H9 (cell line): ENCODE data around the gene THRAP3. TPM values are rescaled to one million over a fixed set of nuclear protein-coding genes. Genes with fewer than 3 reads are reported as not detected.

Source experiments
- DNase-seq: peaks from one replicate; pipeline ENCODE4 v3.0.0-alpha.2; 2017
- H2AFZ ChIP-seq: one replicate; pipeline ENCODE4 v1.6.1; 2013; ENCODE audit warnings: mild to moderate bottlenecking, low read length, control low read depth, moderate library complexity
- H2AK5ac ChIP-seq: 2 replicates; pipeline ENCODE4 v1.6.1; 2013; ENCODE audit warnings: low read length, control low read depth, mixed read lengths; ENCODE audit not compliant: insufficient read length
- H2BK120ac ChIP-seq: one replicate; pipeline ENCODE4 v1.6.1; 2013; ENCODE audit warnings: low read depth, mild to moderate bottlenecking, low read length, control low read depth, inconsistent platforms; ENCODE audit not compliant: poor library complexity, severe bottlenecking
- H2BK12ac ChIP-seq: 2 replicates; pipeline ENCODE4 v1.6.1; 2013; ENCODE audit warnings: low read length, control low read depth, mixed read lengths, low read depth; ENCODE audit not compliant: insufficient read length
- H2BK15ac ChIP-seq: 2 replicates; pipeline ENCODE4 v1.6.1; 2013; ENCODE audit warnings: low read depth, low read length, control low read depth
- H2BK20ac ChIP-seq: one replicate; pipeline ENCODE4 v1.6.1; 2013; ENCODE audit warnings: low read depth, mild to moderate bottlenecking, low read length, control low read depth, inconsistent platforms; ENCODE audit not compliant: poor library complexity, severe bottlenecking
- H2BK5ac ChIP-seq: 2 replicates; pipeline ENCODE4 v1.6.1; 2013; ENCODE audit warnings: low read length, control low read depth, mixed read lengths; ENCODE audit not compliant: insufficient read length
- H3K14ac ChIP-seq: 2 replicates; pipeline ENCODE4 v1.6.1; 2013; ENCODE audit warnings: low read length, control low read depth; ENCODE audit not compliant: insufficient read depth
- H3K18ac ChIP-seq: 2 replicates; pipeline ENCODE4 v1.6.1; 2013; ENCODE audit warnings: low read depth, mild to moderate bottlenecking, mixed read lengths, low read length, control low read depth; ENCODE audit not compliant: insufficient read length
- H3K23ac ChIP-seq: 2 replicates; pipeline ENCODE4 v1.6.1; 2013; ENCODE audit warnings: low read length, control low read depth, mixed read lengths, low read depth; ENCODE audit not compliant: insufficient read length
- H3K23me2 ChIP-seq: 2 replicates; pipeline ENCODE4 v1.6.1; 2013; ENCODE audit warnings: low read depth, mild to moderate bottlenecking, mixed read lengths, low read length, control low read depth; ENCODE audit not compliant: insufficient read length, poor library complexity, severe bottlenecking
- H3K27ac ChIP-seq: 2 replicates; pipeline ENCODE4 v1.5.1; 2013; ENCODE audit warnings: low read length, control low read depth, mixed read lengths, low read depth; ENCODE audit not compliant: insufficient read length
- H3K27me3 ChIP-seq: 2 replicates; pipeline ENCODE4 v1.6.1; 2013; ENCODE audit warnings: low read length, control low read depth, inconsistent platforms; ENCODE audit not compliant: insufficient read depth
- H3K4ac ChIP-seq: 2 replicates; pipeline ENCODE4 v1.6.1; 2013; ENCODE audit warnings: low read depth, mild to moderate bottlenecking, control low read depth, inconsistent platforms, low read length, moderate library complexity
- H3K4me1 ChIP-seq: 2 replicates; pipeline ENCODE4 v1.6.1; 2013; ENCODE audit warnings: low read length, control low read depth, inconsistent platforms; ENCODE audit not compliant: insufficient read depth
- H3K4me2 ChIP-seq: 2 replicates; pipeline ENCODE4 v1.6.1; 2013; ENCODE audit warnings: low read length, control low read depth, mixed read lengths; ENCODE audit not compliant: insufficient read length, insufficient read depth
- H3K56ac ChIP-seq: 2 replicates; pipeline ENCODE4 v1.6.1; 2013; ENCODE audit warnings: low read depth, mild to moderate bottlenecking, mixed read lengths, low read length, control low read depth; ENCODE audit not compliant: insufficient read length
- H3K79me1 ChIP-seq: 2 replicates; pipeline ENCODE4 v1.6.1; 2013; ENCODE audit warnings: low read depth, mild to moderate bottlenecking, moderate library complexity, low read length, control low read depth, inconsistent platforms; ENCODE audit not compliant: insufficient read depth, poor library complexity, severe bottlenecking
- H3K79me2 ChIP-seq: 2 replicates; pipeline ENCODE4 v1.6.1; 2013; ENCODE audit warnings: low read length, control low read depth, inconsistent platforms; ENCODE audit not compliant: insufficient read depth
- H3K9ac ChIP-seq: 2 replicates; pipeline ENCODE4 v1.6.1; 2013; ENCODE audit warnings: low read length, control low read depth, mixed read lengths; ENCODE audit not compliant: insufficient read length; ENCODE audit errors: extremely low read depth
- H3K9me3 ChIP-seq: one replicate; pipeline ENCODE4 v1.6.1; 2013; ENCODE audit warnings: low read depth, low read length, inconsistent platforms; ENCODE audit not compliant: control insufficient read depth
- H3T11ph ChIP-seq: one replicate; pipeline ENCODE4 v1.6.1; 2013; ENCODE audit warnings: mild to moderate bottlenecking, low read length, control low read depth, inconsistent platforms
- H4K20me1 ChIP-seq: one replicate; pipeline ENCODE4 v1.6.1; 2013; ENCODE audit not compliant: control insufficient read depth, insufficient read length, insufficient read depth
- H4K5ac ChIP-seq: 2 replicates; pipeline ENCODE4 v1.6.1; 2013; ENCODE audit warnings: low read depth, mild to moderate bottlenecking, mixed read lengths, low read length, control low read depth; ENCODE audit not compliant: insufficient read length
- H4K8ac ChIP-seq: replicated peaks from 2 replicates; pipeline ENCODE4 v1.6.1; 2013; ENCODE audit warnings: low read length, control low read depth, mixed read lengths, low read depth; ENCODE audit not compliant: insufficient read length
- H4K91ac ChIP-seq: 2 replicates; pipeline ENCODE4 v1.6.1; 2013; ENCODE audit warnings: low read depth, mild to moderate bottlenecking, moderate library complexity, mixed read lengths, low read length, control low read depth; ENCODE audit not compliant: insufficient read length
- H3K27ac Mint-ChIP-seq, 3 experiments: 2 replicates in 2 of 3; 3 replicates in 1 of 3; pipeline ENCODE4 v1.8.0; 2020 to 2021; ENCODE audit warnings: mixed read lengths in 3 of 3, mild to moderate bottlenecking in 1 of 3, moderate library complexity in 1 of 3
- H3K27me3 Mint-ChIP-seq: 2 replicates; pipeline ENCODE4 v1.8.0; 2021; ENCODE audit warnings: low read depth, mild to moderate bottlenecking, moderate library complexity, mixed read lengths
- H3K36me3 Mint-ChIP-seq, 3 experiments: 2 replicates in 2 of 3; 3 replicates in 1 of 3; pipeline ENCODE4 v1.8.0; 2020 to 2021; ENCODE audit warnings: low read depth in 3 of 3, mixed read lengths in 3 of 3; ENCODE audit not compliant: insufficient read depth in 1 of 3
- H3K4me1 Mint-ChIP-seq, 2 experiments: 2 replicates each; pipeline ENCODE4 v1.8.0; 2020; ENCODE audit warnings: mixed read lengths in 2 of 2
- H3K4me3 Mint-ChIP-seq, 2 experiments: 2 replicates in 1 of 2; 3 replicates in 1 of 2; pipeline ENCODE4 v1.8.0; 2020 to 2021; ENCODE audit warnings: mild to moderate bottlenecking in 2 of 2, mixed read lengths in 2 of 2, moderate library complexity in 1 of 2
- H3K9me3 Mint-ChIP-seq, 2 experiments: 2 replicates in 1 of 2; 3 replicates in 1 of 2; pipeline ENCODE4 v1.8.0; 2020; ENCODE audit warnings: mild to moderate bottlenecking in 2 of 2, mixed read lengths in 2 of 2, moderate library complexity in 1 of 2
- WGBS: extraction: QIAGEN DNeasy Blood & Tissue Kit; methylation state at CpG from one replicate; pipeline ENCODE4 v1.1.7; 2013; ENCODE audit warnings: missing lambda C conversion rate, low lambda C conversion rate, mixed read lengths; ENCODE audit not compliant: insufficient read length; ENCODE audit errors: extremely low coverage; 5-methylcytosine and 5-hydroxymethylcytosine counted together
- total RNA-seq: library from RNA; stranded (reverse); gene quantifications from 2 replicates; pipeline ENCODE4 v1.2.1, GENCODE V29; 2021
- TF ChIP-seq, protein P1 (sequence below): fragments of 200-600 bp; sonication (generic); conservative IDR thresholded peaks from 3 replicates; pipeline ENCODE4 v1.8.0; 2021; ENCODE audit warnings: antibody characterized with exemption, mild to moderate bottlenecking

Gene THRAP3
- total RNA-seq, 1 experiment from 2014 or later, result 186 TPM

GRCh38 chr1:36256558-36257374 is 32.5 kb downstream of the THRAP3 start:
- no peak overlapping the region for H2BK20ac ChIP-seq
- H3K9ac ChIP-seq, result no peak overlapping the region
- no peaks in the 10 kb centered on the region for H4K20me1 ChIP-seq
- no peak overlapping the region for H2BK120ac ChIP-seq
- no peak overlapping the region for H3K18ac ChIP-seq
- H2BK12ac ChIP-seq, result no peak overlapping the region
- H3K79me1 ChIP-seq, result peaks cover 7% of the 10 kb centered on the region
- H3K56ac ChIP-seq, result no peak overlapping the region
- H3K4me1 ChIP-seq, result no peaks in the 10 kb centered on the region; the same call in 1 of the 2 replicates
- Mint-ChIP-seq H3K27ac (peak overlapping the region in 2 of 3 experiments; percentile 50 to 59; a peak in 6 of 7 replicates), H3K9me3 (no peaks in the 10 kb centered on the region), H3K4me3 (no peak overlapping the region), H3K4me1 (peaks cover 23 to 25% of the 10 kb centered on the region in 2 experiments), H3K36me3 (peaks cover 11 to 36% (median 26%) of the 10 kb centered on the region in 3 experiments; a peak in 5 of 7 replicates), H3K27me3 (no peaks in the 10 kb centered on the region)
- WGBS, result no CpG with 5 or more reads among the region's 15 CpGs
- no peaks in the 10 kb centered on the region for H3K23me2 ChIP-seq
- peak overlapping the region; percentile 30 for H3K27ac ChIP-seq
- no peak overlapping the region for H3T11ph ChIP-seq
- no peak overlapping the region for H3K4ac ChIP-seq
- no peak overlapping the region for H3K4me2 ChIP-seq
- DNase-seq, result no peak
- H2AFZ ChIP-seq, result no peak overlapping the region
- TF ChIP-seq, protein P1, sequence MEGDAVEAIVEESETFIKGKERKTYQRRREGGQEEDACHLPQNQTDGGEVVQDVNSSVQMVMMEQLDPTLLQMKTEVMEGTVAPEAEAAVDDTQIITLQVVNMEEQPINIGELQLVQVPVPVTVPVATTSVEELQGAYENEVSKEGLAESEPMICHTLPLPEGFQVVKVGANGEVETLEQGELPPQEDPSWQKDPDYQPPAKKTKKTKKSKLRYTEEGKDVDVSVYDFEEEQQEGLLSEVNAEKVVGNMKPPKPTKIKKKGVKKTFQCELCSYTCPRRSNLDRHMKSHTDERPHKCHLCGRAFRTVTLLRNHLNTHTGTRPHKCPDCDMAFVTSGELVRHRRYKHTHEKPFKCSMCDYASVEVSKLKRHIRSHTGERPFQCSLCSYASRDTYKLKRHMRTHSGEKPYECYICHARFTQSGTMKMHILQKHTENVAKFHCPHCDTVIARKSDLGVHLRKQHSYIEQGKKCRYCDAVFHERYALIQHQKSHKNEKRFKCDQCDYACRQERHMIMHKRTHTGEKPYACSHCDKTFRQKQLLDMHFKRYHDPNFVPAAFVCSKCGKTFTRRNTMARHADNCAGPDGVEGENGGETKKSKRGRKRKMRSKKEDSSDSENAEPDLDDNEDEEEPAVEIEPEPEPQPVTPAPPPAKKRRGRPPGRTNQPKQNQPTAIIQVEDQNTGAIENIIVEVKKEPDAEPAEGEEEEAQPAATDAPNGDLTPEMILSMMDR, result no peak
- no peak overlapping the region for H4K91ac ChIP-seq
- H2BK15ac ChIP-seq, result no peak overlapping the region
- peaks cover 30% of the 10 kb centered on the region; the same call in 1 of the 2 replicates for H3K79me2 ChIP-seq
- H3K14ac ChIP-seq, result no peak overlapping the region
- no peak overlapping the region for H4K5ac ChIP-seq
- no peak overlapping the region for H2BK5ac ChIP-seq
- H4K8ac ChIP-seq, result no peak overlapping the region
- H3K9me3 ChIP-seq, result no peaks in the 10 kb centered on the region
- no peak overlapping the region for H3K23ac ChIP-seq
- H3K27me3 ChIP-seq, result no peaks in the 10 kb centered on the region
- no peak overlapping the region for H2AK5ac ChIP-seq
